ENCODE results near the gene STEAP1B.
"Not testable (repeated sequence)": the region's sequence is repeated elsewhere in the genome, so short reads cannot be mapped to it uniquely, and the experiment has no call there.

Gene STEAP1B

GRCh38 chr7:22438994-22439393 lies 61.0 kb downstream of the STEAP1B start:
- no peak for TF ChIP-seq CTCF (conservative IDR thresholded peaks at IDR 0.05)
- H3K27ac ChIP-seq, result no peak overlapping the region

GRCh38 chr7:22436552-22436951 lies 63.4 kb downstream of the STEAP1B start:
- H3K27ac ChIP-seq, result not testable (repeated sequence)

- TF ChIP-seq CTCF (conservative IDR thresholded peaks at IDR 0.05), result no peak
- H3K27ac ChIP-seq, result no peak overlapping the region
These were observed 64.3 kb downstream of the STEAP1B start for GRCh38 chr7:22435720-22436119.

- H3K27ac ChIP-seq, result no peak overlapping the region
- TF ChIP-seq CTCF (conservative IDR thresholded peaks at IDR 0.05), result no peak
These were observed 64.9 kb downstream of the STEAP1B start for GRCh38 chr7:22435105-22435504.

- no peak overlapping the region for H3K27ac ChIP-seq
These were observed 66.1 kb downstream of the STEAP1B start for GRCh38 chr7:22433710-22434460.

GRCh38 chr7:22433165-22433700 lies 66.8 kb downstream of the STEAP1B start:
- H3K27ac ChIP-seq, result not testable (repeated sequence)

More at GRCh38 chr7:22433710-22434460, 66.1 kb downstream of the STEAP1B start:
- TF ChIP-seq CTCF (conservative IDR thresholded peaks at IDR 0.05), result no peak

- no peak for TF ChIP-seq CTCF (conservative IDR thresholded peaks at IDR 0.05)
- no peak overlapping the region for H3K27ac ChIP-seq
These were observed 67.7 kb downstream of the STEAP1B start for GRCh38 chr7:22432203-22432718.

GRCh38 chr7:22430457-22430856 lies 69.5 kb downstream of the STEAP1B start:
- no peak for TF ChIP-seq CTCF (conservative IDR thresholded peaks at IDR 0.05)
- no peak overlapping the region for H3K27ac ChIP-seq
